ENCODE results near the gene ZNF780B.
"Not testable (repeated sequence)": the region's sequence is repeated elsewhere in the genome, so short reads cannot be mapped to it uniquely, and the experiment has no call there.

The ZNF780B gene

GRCh38 chr19:40059624-40060023, 3.6 kb upstream of the ZNF780B start:
- peaks cover 13% of the 10 kb centered on the region for H3K27me3 Mint-ChIP-seq
- H3K4me3 Mint-ChIP-seq: no peak overlapping the region
- ATAC-seq: no peak
- H3K27ac Mint-ChIP-seq: no peak overlapping the region
- H3K4me1 Mint-ChIP-seq: peaks cover 13% of the 10 kb centered on the region
- H3K9me3 Mint-ChIP-seq: peaks cover 24 to 34% of the 10 kb centered on the region in 2 donors
- no peak for DNase-seq

- H3K9me3 Mint-ChIP-seq: peaks cover 20 to 26% of the 10 kb centered on the region in 2 donors
These were observed 1.1 kb upstream of the ZNF780B start for GRCh38 chr19:40057166-40057565.

GRCh38 chr19:40056505-40056904, 474 bp upstream of the ZNF780B start:
- no peak for ATAC-seq

More at GRCh38 chr19:40057166-40057565, 1.1 kb upstream of the ZNF780B start:
- Mint-ChIP-seq H3K4me3 (peak overlapping the region in 1 of 2 donors; percentile 100), H3K27me3 (peaks cover 13% of the 10 kb centered on the region), H3K4me1 (peaks cover 38% of the 10 kb centered on the region), H3K27ac (no peak overlapping the region)
- DNase-seq (no peak), ATAC-seq (no peak)

GRCh38 chr19:40055049-40055448, 982 bp downstream of the ZNF780B start:
- peaks cover 13% of the 10 kb centered on the region for H3K27me3 Mint-ChIP-seq
- H3K4me1 Mint-ChIP-seq: peaks cover 39% of the 10 kb centered on the region
- H3K4me3 Mint-ChIP-seq: peak overlapping the region; percentile 99 to 100
- peaks cover 20 to 21% of the 10 kb centered on the region in 2 donors for H3K9me3 Mint-ChIP-seq
- H3K27ac Mint-ChIP-seq: peak overlapping the region in 1 of 2 donors; percentile 98
- no peak for ATAC-seq
- no peak for DNase-seq

More at GRCh38 chr19:40056505-40056904, 474 bp upstream of the ZNF780B start:
- Mint-ChIP-seq H3K27me3 (peaks cover 13% of the 10 kb centered on the region), H3K4me3 (peak overlapping the region; percentile 99 to 100), H3K4me1 (peaks cover 39% of the 10 kb centered on the region), H3K27ac (peak overlapping the region; percentile 98 to 99), H3K9me3 (peaks cover 22 to 23% of the 10 kb centered on the region in 2 donors)
- DNase-seq: no peak

GRCh38 chr19:40054632-40055031, 1.4 kb downstream of the ZNF780B start:
- DNase-seq (no peak), ATAC-seq (no peak)
- Mint-ChIP-seq H3K9me3 (peaks cover 16 to 17% of the 10 kb centered on the region in 2 donors), H3K4me3 (peak overlapping the region; percentile 99 to 100), H3K27me3 (peaks cover 10% of the 10 kb centered on the region), H3K27ac (no peak overlapping the region), H3K4me1 (peaks cover 39% of the 10 kb centered on the region)

- Mint-ChIP-seq H3K4me3 (no peak overlapping the region), H3K27ac (no peak overlapping the region), H3K27me3 (no peaks in the 10 kb centered on the region), H3K4me1 (peaks cover 39% of the 10 kb centered on the region), H3K9me3 (peaks cover 8 to 14% of the 10 kb centered on the region in 2 donors)
- no peak for DNase-seq
- no peak for ATAC-seq
These were observed 2.5 kb downstream of the ZNF780B start for GRCh38 chr19:40053491-40053890.

GRCh38 chr19:40041718-40042117, 14.3 kb downstream of the ZNF780B start:
- not testable (repeated sequence) for H3K4me1 Mint-ChIP-seq, DNase-seq, H3K27ac Mint-ChIP-seq, ATAC-seq, H3K27me3 Mint-ChIP-seq, H3K4me3 Mint-ChIP-seq
- peaks cover 37 to 52% of the 10 kb centered on the region in 2 donors for H3K9me3 Mint-ChIP-seq

GRCh38 chr19:40038047-40038446, 18.0 kb downstream of the ZNF780B start:
- H3K27ac Mint-ChIP-seq, H3K4me1 Mint-ChIP-seq, DNase-seq, H3K4me3 Mint-ChIP-seq, H3K27me3 Mint-ChIP-seq, ATAC-seq: not testable (repeated sequence)
- peaks cover 32 to 54% of the 10 kb centered on the region in 2 donors for H3K9me3 Mint-ChIP-seq

GRCh38 chr19:40035996-40036395, 20.0 kb downstream of the ZNF780B start:
- Mint-ChIP-seq H3K27me3 (no peaks in the 10 kb centered on the region), H3K4me1 (no peaks in the 10 kb centered on the region), H3K4me3 (no peak overlapping the region), H3K9me3 (peaks cover 30 to 68% of the 10 kb centered on the region in 2 donors), H3K27ac (no peak overlapping the region)
- DNase-seq (no peak), ATAC-seq (no peak)

- Mint-ChIP-seq H3K9me3 (peaks cover 36 to 76% of the 10 kb centered on the region in 2 donors), H3K4me1 (no peaks in the 10 kb centered on the region), H3K27ac (no peak overlapping the region), H3K27me3 (no peaks in the 10 kb centered on the region), H3K4me3 (no peak overlapping the region)
- no peak for DNase-seq
- ATAC-seq: no peak
These were observed 22.0 kb downstream of the ZNF780B start for GRCh38 chr19:40033989-40034560.

- Mint-ChIP-seq H3K27ac (no peak overlapping the region), H3K4me3 (no peak overlapping the region), H3K9me3 (peaks cover 53 to 74% of the 10 kb centered on the region in 2 donors), H3K27me3 (no peaks in the 10 kb centered on the region), H3K4me1 (no peaks in the 10 kb centered on the region)
- no peak for ATAC-seq
- no peak for DNase-seq
These were observed 29.4 kb downstream of the ZNF780B start for GRCh38 chr19:40026597-40026970.

- no peaks in the 10 kb centered on the region for H3K4me1 Mint-ChIP-seq
- ATAC-seq: no peak
- H3K9me3 Mint-ChIP-seq: peaks cover 57 to 77% of the 10 kb centered on the region in 2 donors
- H3K27me3 Mint-ChIP-seq: no peaks in the 10 kb centered on the region
- no peak overlapping the region for H3K4me3 Mint-ChIP-seq
- no peak overlapping the region for H3K27ac Mint-ChIP-seq
- no peak for DNase-seq
These were observed 30.0 kb downstream of the ZNF780B start for GRCh38 chr19:40025938-40026596.

- H3K9me3 Mint-ChIP-seq: peaks cover 54 to 70% of the 10 kb centered on the region in 2 donors
- H3K27ac Mint-ChIP-seq: no peak overlapping the region
- H3K4me1 Mint-ChIP-seq: no peaks in the 10 kb centered on the region
- no peak overlapping the region for H3K4me3 Mint-ChIP-seq
- H3K27me3 Mint-ChIP-seq: no peaks in the 10 kb centered on the region
- ATAC-seq: no peak
- DNase-seq: no peak
These were observed 32.1 kb downstream of the ZNF780B start for GRCh38 chr19:40023969-40024368.

GRCh38 chr19:40013991-40014390, 42.0 kb downstream of the ZNF780B start:
- ATAC-seq (no peak), DNase-seq (no peak)
- H3K9me3 Mint-ChIP-seq: peaks cover 28 to 40% of the 10 kb centered on the region in 2 donors

GRCh38 chr19:40009674-40010073, 46.4 kb downstream of the ZNF780B start:
- no peak for DNase-seq
- Mint-ChIP-seq H3K9me3 (peaks cover 21 to 36% of the 10 kb centered on the region in 2 donors), H3K27ac (no peak overlapping the region), H3K4me3 (no peak overlapping the region), H3K4me1 (peaks cover 7% of the 10 kb centered on the region), H3K27me3 (no peaks in the 10 kb centered on the region)
- ATAC-seq: no peak

More at GRCh38 chr19:40013991-40014390, 42.0 kb downstream of the ZNF780B start:
- no peak overlapping the region for H3K27ac Mint-ChIP-seq
- no peaks in the 10 kb centered on the region for H3K27me3 Mint-ChIP-seq
- no peak overlapping the region for H3K4me3 Mint-ChIP-seq
- no peaks in the 10 kb centered on the region for H3K4me1 Mint-ChIP-seq

- no peaks in the 10 kb centered on the region for H3K27me3 Mint-ChIP-seq
- DNase-seq (no peak), ATAC-seq (no peak)
- H3K27ac Mint-ChIP-seq: no peak overlapping the region
- H3K4me3 Mint-ChIP-seq: no peak overlapping the region
- peaks cover 0 to 11% of the 10 kb centered on the region in 2 donors for H3K9me3 Mint-ChIP-seq
- peaks cover 7% of the 10 kb centered on the region for H3K4me1 Mint-ChIP-seq
These were observed 49.7 kb downstream of the ZNF780B start for GRCh38 chr19:40006273-40006691.
